ENCODE results near the gene RADX.

- TF ChIP-seq, protein P1, sequence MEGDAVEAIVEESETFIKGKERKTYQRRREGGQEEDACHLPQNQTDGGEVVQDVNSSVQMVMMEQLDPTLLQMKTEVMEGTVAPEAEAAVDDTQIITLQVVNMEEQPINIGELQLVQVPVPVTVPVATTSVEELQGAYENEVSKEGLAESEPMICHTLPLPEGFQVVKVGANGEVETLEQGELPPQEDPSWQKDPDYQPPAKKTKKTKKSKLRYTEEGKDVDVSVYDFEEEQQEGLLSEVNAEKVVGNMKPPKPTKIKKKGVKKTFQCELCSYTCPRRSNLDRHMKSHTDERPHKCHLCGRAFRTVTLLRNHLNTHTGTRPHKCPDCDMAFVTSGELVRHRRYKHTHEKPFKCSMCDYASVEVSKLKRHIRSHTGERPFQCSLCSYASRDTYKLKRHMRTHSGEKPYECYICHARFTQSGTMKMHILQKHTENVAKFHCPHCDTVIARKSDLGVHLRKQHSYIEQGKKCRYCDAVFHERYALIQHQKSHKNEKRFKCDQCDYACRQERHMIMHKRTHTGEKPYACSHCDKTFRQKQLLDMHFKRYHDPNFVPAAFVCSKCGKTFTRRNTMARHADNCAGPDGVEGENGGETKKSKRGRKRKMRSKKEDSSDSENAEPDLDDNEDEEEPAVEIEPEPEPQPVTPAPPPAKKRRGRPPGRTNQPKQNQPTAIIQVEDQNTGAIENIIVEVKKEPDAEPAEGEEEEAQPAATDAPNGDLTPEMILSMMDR (IDR thresholded peaks at IDR 0.05; ENCODE audit: low read length): no peak
- no peak for TF ChIP-seq EZH2 (optimal IDR thresholded peaks at IDR 0.05; ENCODE audit: low read depth, low read length)
- TF ChIP-seq EZH2phosphoT487 (IDR thresholded peaks at IDR 0.05; ENCODE audit: low read length): no peak
Observed at GRCh38 chrX:106615041-106615440, 3.3 kb downstream of the RADX start.
